Osteoblast (primary cell): ENCODE measurements around the gene SLC22A15. TPM values are rescaled to one million over a fixed set of nuclear protein-coding genes. Genes with fewer than 3 reads are reported as not detected.

ENCODE experiments used
- DNase-seq: peaks from one replicate; pipeline ENCODE4 v3.0.0; 2011; ENCODE audit warnings: low spot score, mixed read lengths; ENCODE audit not compliant: insufficient read length; ENCODE audit errors: missing footprints
- H2AFZ ChIP-seq: 2 replicates; pipeline ENCODE4 v1.6.0; 2011; ENCODE audit warnings: mild to moderate bottlenecking, low read length
- H3K27ac ChIP-seq: 2 replicates; pipeline ENCODE4 v1.5.1; 2011; ENCODE audit warnings: mild to moderate bottlenecking, low read depth, low read length, moderate library complexity
- H3K27me3 ChIP-seq: 2 replicates; pipeline ENCODE4 v1.6.0; 2012; ENCODE audit warnings: mild to moderate bottlenecking, control low read depth, inconsistent platforms, low read length, moderate library complexity; ENCODE audit not compliant: insufficient read depth
- H3K36me3 ChIP-seq: 2 replicates; pipeline ENCODE4 v1.5.1; 2011; ENCODE audit warnings: mild to moderate bottlenecking, low read length, control low read depth, moderate library complexity; ENCODE audit not compliant: insufficient read depth
- H3K4me1 ChIP-seq: 2 replicates; pipeline ENCODE4 v1.5.1; 2011; ENCODE audit warnings: mild to moderate bottlenecking, low read length, control low read depth, moderate library complexity; ENCODE audit not compliant: insufficient read depth
- H3K4me2 ChIP-seq: 2 replicates; pipeline ENCODE4 v1.6.0; 2011; ENCODE audit warnings: mild to moderate bottlenecking, low read length; ENCODE audit not compliant: insufficient read depth
- H3K4me3 ChIP-seq: fragments of 200-600 bp; sonication (generic); 3 replicates; pipeline ENCODE4 v1.5.1; 2012; ENCODE audit warnings: mild to moderate bottlenecking, low read length, inconsistent platforms; ENCODE audit not compliant: insufficient read depth
- H3K79me2 ChIP-seq: 2 replicates; pipeline ENCODE4 v1.6.0; 2012; ENCODE audit warnings: mild to moderate bottlenecking, low read length, control low read depth, inconsistent platforms; ENCODE audit not compliant: insufficient read depth
- H3K9me3 ChIP-seq: 2 replicates; pipeline ENCODE4 v1.5.1; 2011; ENCODE audit warnings: low read depth, low read length, control low read depth
- H4K20me1 ChIP-seq: 2 replicates; pipeline ENCODE4 v1.6.0; 2012; ENCODE audit warnings: mild to moderate bottlenecking, low read length, control low read depth; ENCODE audit not compliant: insufficient read depth
- CTCF ChIP-seq: IDR thresholded peaks from 2 replicates; pipeline ENCODE4 v1.5.1; 2011; ENCODE audit warnings: mild to moderate bottlenecking, low read depth, low read length, moderate library complexity; ENCODE audit errors: extremely low read depth
- total RNA-seq: library from RNA; depleted of rRNA; stranded (reverse); fragments of >200 nt; gene quantifications from 2 replicates; pipeline ENCODE4 v1.2.3, GENCODE V29; 2012

SLC22A15 gene
- total RNA-seq, 1 donor: 14.5 TPM

GRCh38 chr1:116105996-116106395 lies 129.7 kb downstream of the SLC22A15 start:
- H3K4me2 ChIP-seq: no peak overlapping the region
- no peak overlapping the region for H2AFZ ChIP-seq
- no peak overlapping the region for H3K27ac ChIP-seq
- H3K4me1 ChIP-seq: no peaks in the 10 kb centered on the region
- no peaks in the 10 kb centered on the region for H3K79me2 ChIP-seq
- no peaks in the 10 kb centered on the region for H3K9me3 ChIP-seq
- DNase-seq: no peak
- no peak overlapping the region for H3K4me3 ChIP-seq
- H4K20me1 ChIP-seq: no peaks in the 10 kb centered on the region
- no peaks in the 10 kb centered on the region for H3K27me3 ChIP-seq
- no peak for TF ChIP-seq CTCF
- no peaks in the 10 kb centered on the region for H3K36me3 ChIP-seq

GRCh38 chr1:116106646-116107045 lies 130.3 kb downstream of the SLC22A15 start:
- H3K9me3 ChIP-seq: no peaks in the 10 kb centered on the region
- H2AFZ ChIP-seq: no peak overlapping the region
- H3K4me1 ChIP-seq: no peaks in the 10 kb centered on the region
- H3K27ac ChIP-seq: no peak overlapping the region
- H3K27me3 ChIP-seq: no peaks in the 10 kb centered on the region
- no peak overlapping the region for H3K4me2 ChIP-seq
- no peak overlapping the region for H3K4me3 ChIP-seq
- no peak for DNase-seq
- H4K20me1 ChIP-seq: no peaks in the 10 kb centered on the region
- no peaks in the 10 kb centered on the region for H3K79me2 ChIP-seq
- no peaks in the 10 kb centered on the region for H3K36me3 ChIP-seq
- TF ChIP-seq CTCF: no peak

GRCh38 chr1:116107371-116107770 lies 131.1 kb downstream of the SLC22A15 start:
- Histone ChIP-seq H4K20me1 (no peaks in the 10 kb centered on the region), H3K27me3 (no peaks in the 10 kb centered on the region), H3K79me2 (no peaks in the 10 kb centered on the region), H2AFZ (no peak overlapping the region), H3K4me1 (no peaks in the 10 kb centered on the region), H3K27ac (no peak overlapping the region), H3K9me3 (no peaks in the 10 kb centered on the region), H3K4me2 (no peak overlapping the region), H3K4me3 (no peak overlapping the region), H3K36me3 (no peaks in the 10 kb centered on the region)
- TF ChIP-seq CTCF: no peak
- no peak for DNase-seq

GRCh38 chr1:116110567-116111523 lies 134.5 kb downstream of the SLC22A15 start, which contains the start of gene MAB21L3:
MAB21L3 (plus strand) TSS chr1:116111399; CDS start chr1:116112616, 1,217 bp downstream.
- Histone ChIP-seq H3K4me2 (no peak within 1 kb of the TSS), H3K4me1 (peaks cover 6% of the 10 kb centered on the region), H3K79me2 (no peaks in the 10 kb centered on the region), H2AFZ (peak within 1 kb of the TSS; percentile 18), H3K9me3 (no peaks in the 10 kb centered on the region), H3K4me3 (no peak within 1 kb of the TSS), H3K36me3 (no peaks in the 10 kb centered on the region), H4K20me1 (no peaks in the 10 kb centered on the region), H3K27ac (no peak within 1 kb of the TSS), H3K27me3 (no peaks in the 10 kb centered on the region)
- no peak for TF ChIP-seq CTCF
- no peak for DNase-seq
